BJ (cell line): ENCODE measurements around the gene FLII. TPM values are rescaled to one million over a fixed set of nuclear protein-coding genes. Genes with fewer than 3 reads are reported as not detected.

Source experiments
- CTCF ChIA-PET: fragments of 350-600 bp; formaldehyde crosslinking; extraction: SDS; loops from one replicate; lab custom pipeline; 2021; ENCODE audit warnings: antibody characterized with exemption, inconsistent platforms; lab: Yijun Ruan, JAX
- POLR2A ChIA-PET: fragments of 300-600 bp; sonication (Branson Sonifier 250); formaldehyde crosslinking; extraction: SDS; loops from one replicate; lab custom pipeline; 2021; ENCODE audit warnings: antibody characterized with exemption; lab: Charles Lee
- DNase-seq: peaks from one replicate; pipeline ENCODE4 v3.0.0-alpha.2; 2011; ENCODE audit warnings: low read depth
- H3K27me3 ChIP-seq: 2 replicates; pipeline ENCODE4 v1.6.0; 2011; ENCODE audit warnings: low read length; ENCODE audit not compliant: control insufficient read depth, insufficient read depth
- H3K36me3 ChIP-seq: 2 replicates; pipeline ENCODE4 v1.5.1; 2011; ENCODE audit warnings: low read length; ENCODE audit not compliant: control insufficient read depth, insufficient read depth
- H3K4me3 ChIP-seq: 2 replicates; pipeline ENCODE4 v1.5.1; 2011; ENCODE audit warnings: low read depth, mild to moderate bottlenecking, control low read depth, low read length
- polyA plus RNA-seq: library from polyadenylated mRNA; depleted of rRNA; stranded (reverse); fragments of >200 nt; gene quantifications from 2 replicates; pipeline ENCODE4 v1.2.3, GENCODE V29; 2011
- TF ChIP-seq, protein P1 (sequence below): IDR thresholded peaks from 2 replicates; pipeline ENCODE4 v1.5.1; 2011; ENCODE audit warnings: low read depth, mild to moderate bottlenecking, control low read depth, inconsistent platforms, low read length, moderate library complexity; ENCODE audit not compliant: insufficient read depth

Gene FLII
- polyA plus RNA-seq, 1 experiment, result 425 TPM

- POLR2A ChIA-PET, result no interaction called here
- no peaks in the 10 kb centered on the region for H3K27me3 ChIP-seq
- CTCF ChIA-PET, result interaction anchor here (1.2 to 2.9 kb wide), 4 partner anchors 8 to 20 kb away, joined by 4 to 20 read pairs (median 8); no protein-coding TSS in a partner anchor
- no peak for DNase-seq
- TF ChIP-seq, protein P1, sequence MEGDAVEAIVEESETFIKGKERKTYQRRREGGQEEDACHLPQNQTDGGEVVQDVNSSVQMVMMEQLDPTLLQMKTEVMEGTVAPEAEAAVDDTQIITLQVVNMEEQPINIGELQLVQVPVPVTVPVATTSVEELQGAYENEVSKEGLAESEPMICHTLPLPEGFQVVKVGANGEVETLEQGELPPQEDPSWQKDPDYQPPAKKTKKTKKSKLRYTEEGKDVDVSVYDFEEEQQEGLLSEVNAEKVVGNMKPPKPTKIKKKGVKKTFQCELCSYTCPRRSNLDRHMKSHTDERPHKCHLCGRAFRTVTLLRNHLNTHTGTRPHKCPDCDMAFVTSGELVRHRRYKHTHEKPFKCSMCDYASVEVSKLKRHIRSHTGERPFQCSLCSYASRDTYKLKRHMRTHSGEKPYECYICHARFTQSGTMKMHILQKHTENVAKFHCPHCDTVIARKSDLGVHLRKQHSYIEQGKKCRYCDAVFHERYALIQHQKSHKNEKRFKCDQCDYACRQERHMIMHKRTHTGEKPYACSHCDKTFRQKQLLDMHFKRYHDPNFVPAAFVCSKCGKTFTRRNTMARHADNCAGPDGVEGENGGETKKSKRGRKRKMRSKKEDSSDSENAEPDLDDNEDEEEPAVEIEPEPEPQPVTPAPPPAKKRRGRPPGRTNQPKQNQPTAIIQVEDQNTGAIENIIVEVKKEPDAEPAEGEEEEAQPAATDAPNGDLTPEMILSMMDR, result no peak
- no peak overlapping the region for H3K4me3 ChIP-seq
- peaks cover 74% of the 10 kb centered on the region for H3K36me3 ChIP-seq
Measured at GRCh38 chr17:18248811-18249210, 9.7 kb downstream of the FLII start.

GRCh38 chr17:18248300-18248731 lies 10.2 kb downstream of the FLII start:
- TF ChIP-seq, protein P1, result peak; percentile 79
- ChIA-PET POLR2A (no interaction called here), CTCF (interaction anchor here (0.9 to 2.9 kb wide), 7 partner anchors 8 to 53 kb away, joined by 4 to 20 read pairs (median 5); no protein-coding TSS in a partner anchor)
- Histone ChIP-seq H3K4me3 (no peak overlapping the region), H3K27me3 (no peaks in the 10 kb centered on the region), H3K36me3 (peaks cover 74% of the 10 kb centered on the region)
- DNase-seq, result no peak

- Histone ChIP-seq H3K4me3 (no peak overlapping the region), H3K27me3 (no peaks in the 10 kb centered on the region), H3K36me3 (peaks cover 70% of the 10 kb centered on the region)
- TF ChIP-seq, protein P1, result no peak
- DNase-seq, result no peak
- ChIA-PET POLR2A (no interaction called here), CTCF (interaction anchor here (0.7 to 2.9 kb wide), 8 partner anchors 9 to 101 kb away, joined by 3 to 20 read pairs (median 5); partner anchors contain the start of gene MIEF2)
Measured at GRCh38 chr17:18247613-18248001, 10.9 kb downstream of the FLII start.

DNA sequence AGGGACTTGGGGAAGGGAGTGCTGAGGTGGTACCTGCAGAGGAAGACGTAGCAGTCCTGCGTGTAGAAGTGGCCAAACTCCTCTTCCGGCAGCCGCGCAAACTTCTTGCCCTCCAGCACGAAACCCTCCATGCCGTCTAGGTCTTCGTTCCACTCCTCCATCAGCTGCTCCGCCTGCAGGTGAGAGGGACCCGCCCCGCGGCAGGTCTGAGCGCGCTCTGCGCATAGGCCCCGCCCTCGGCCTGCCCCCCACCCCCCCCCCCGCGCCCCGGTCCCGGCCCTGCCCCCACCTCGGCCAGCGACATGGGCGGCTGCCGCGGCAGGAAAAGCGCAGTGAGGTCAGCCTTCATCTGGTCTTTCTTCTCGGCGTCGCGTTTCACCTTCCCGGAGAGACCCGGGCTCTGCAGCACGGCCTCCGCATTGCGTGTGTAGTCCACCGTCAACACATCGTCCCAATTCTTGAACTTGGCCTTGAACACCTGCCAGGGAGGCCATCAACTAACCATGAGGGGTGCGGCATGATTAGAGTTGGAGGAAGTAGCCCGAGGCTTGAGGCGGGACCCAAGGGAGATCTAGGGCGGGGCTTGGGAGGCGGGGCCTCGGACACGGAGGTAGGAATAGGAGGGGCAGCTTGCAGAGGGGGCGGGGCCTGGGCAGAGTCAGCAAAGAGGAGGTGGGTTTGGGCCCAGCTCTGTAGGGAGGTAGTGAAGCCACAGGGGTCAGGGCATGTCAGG lies 11.5 kb downstream of the FLII start:
- no peak overlapping the region for H3K4me3 ChIP-seq
- TF ChIP-seq, protein P1, result no peak
- no peak for DNase-seq
- ChIA-PET CTCF (interaction anchor here (0.7 to 2.9 kb wide), 8 partner anchors 9 to 100 kb away, joined by 3 to 20 read pairs (median 5); partner anchors contain the start of gene MIEF2), POLR2A (no interaction called here)
- no peaks in the 10 kb centered on the region for H3K27me3 ChIP-seq
- H3K36me3 ChIP-seq, result peaks cover 67% of the 10 kb centered on the region

GRCh38 chr17:18246109-18246725 lies 12.3 kb downstream of the FLII start:
- no peak for DNase-seq
- POLR2A ChIA-PET, result no interaction called here
- Histone ChIP-seq H3K4me3 (no peak overlapping the region), H3K36me3 (peaks cover 63% of the 10 kb centered on the region), H3K27me3 (no peaks in the 10 kb centered on the region)
- TF ChIP-seq, protein P1, result no peak
- CTCF ChIA-PET, result no interaction called here
